ENCODE data around the gene NKAIN1. TPM values are rescaled to one million over a fixed set of nuclear protein-coding genes. Genes with fewer than 3 reads are reported as not detected.
"Not testable (repeated sequence)": the region's sequence is repeated elsewhere in the genome, so short reads cannot be mapped to it uniquely, and the experiment has no call there.

NKAIN1 gene
- total RNA-seq, 1 experiment from 2014 or later: 1.4 TPM

GRCh38 chr1:31196685-31197084 is 43.0 kb downstream of the NKAIN1 start:
- intact Hi-C loops (cut with micrococcal nuclease; ENCODE audit: unreplicated experiment): no loop called here
- Histone ChIP-seq H3K4me3 (ENCODE audit: low read depth, low read length, poor library complexity, severe bottlenecking) (no peak overlapping the region), H3K4me1 (ENCODE audit: insufficient read depth, low read length, poor library complexity, severe bottlenecking) (no peaks in the 10 kb centered on the region), H3K36me3 (ENCODE audit: insufficient read depth, low read length, poor library complexity, severe bottlenecking) (no peaks in the 10 kb centered on the region), H3K27me3 (replicated peaks; ENCODE audit: insufficient read depth, low read depth, low read length, poor library complexity) (no peaks in the 10 kb centered on the region), H3K9me3 (ENCODE audit: low read depth, low read length, poor library complexity, severe bottlenecking) (no peaks in the 10 kb centered on the region), H3K27ac (ENCODE audit: low read depth, low read length, poor library complexity, severe bottlenecking) (no peak overlapping the region)
- no peak for DNase-seq (ENCODE audit: low spot score)
- CTCF ChIA-PET: no interaction called here
- POLR2A ChIA-PET (ENCODE audit: low non-redundant PET): no interaction called here
- BruUV-seq (replicated peaks): no TSS peak
- TF ChIP-seq CTCF (conservative IDR thresholded peaks at IDR 0.05; ENCODE audit: low read depth, low read length) (no peak), EZH2 (IDR thresholded peaks at IDR 0.05; ENCODE audit: borderline replicate concordance, low read depth, low read length, poor library complexity, severe bottlenecking) (no peak)

DNA sequence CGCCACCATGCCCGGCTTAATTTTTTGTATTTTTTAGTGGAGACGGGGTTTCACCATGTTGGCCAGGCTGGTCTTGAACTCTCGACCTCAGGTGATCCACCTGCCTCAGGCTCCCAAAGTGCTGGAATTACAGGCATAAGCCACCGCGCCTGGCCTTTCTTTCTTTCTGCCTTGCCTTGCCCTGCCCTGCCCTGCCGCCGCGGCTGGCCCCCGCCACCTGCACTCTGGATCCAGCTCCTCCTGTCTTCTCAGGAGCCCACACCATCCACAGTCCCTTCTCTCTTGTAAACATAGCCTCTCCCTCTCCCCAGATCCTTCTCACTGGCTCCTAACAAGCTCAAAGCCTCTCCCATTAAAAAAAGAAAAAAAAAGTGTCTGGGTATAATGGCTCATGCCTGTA is 44.4 kb downstream of the NKAIN1 start:
- H3K9me3 ChIP-seq (ENCODE audit: low read depth, low read length, poor library complexity, severe bottlenecking); DNase-seq (ENCODE audit: low spot score); BruUV-seq (replicated peaks); H3K4me1 ChIP-seq (ENCODE audit: insufficient read depth, low read length, poor library complexity, severe bottlenecking); H3K36me3 ChIP-seq (ENCODE audit: insufficient read depth, low read length, poor library complexity, severe bottlenecking); CTCF ChIA-PET; H3K27me3 ChIP-seq (replicated peaks; ENCODE audit: insufficient read depth, low read depth, low read length, poor library complexity); POLR2A ChIA-PET (ENCODE audit: low non-redundant PET); intact Hi-C loops (cut with micrococcal nuclease; ENCODE audit: unreplicated experiment); H3K4me3 ChIP-seq (ENCODE audit: low read depth, low read length, poor library complexity, severe bottlenecking); H3K27ac ChIP-seq (ENCODE audit: low read depth, low read length, poor library complexity, severe bottlenecking): not testable (repeated sequence)

- no peak for TF ChIP-seq EZH2 (IDR thresholded peaks at IDR 0.05; ENCODE audit: borderline replicate concordance, low read depth, low read length, poor library complexity, severe bottlenecking)
- TF ChIP-seq CTCF (conservative IDR thresholded peaks at IDR 0.05; ENCODE audit: low read depth, low read length): no peak
- H3K4me3 ChIP-seq (ENCODE audit: low read depth, low read length, poor library complexity, severe bottlenecking): no peak overlapping the region
- H3K36me3 ChIP-seq (ENCODE audit: insufficient read depth, low read length, poor library complexity, severe bottlenecking): no peaks in the 10 kb centered on the region
- BruUV-seq (replicated peaks): no TSS peak
- CTCF ChIA-PET: no interaction called here
- POLR2A ChIA-PET (ENCODE audit: low non-redundant PET): interaction anchor here (0.6 kb wide), 1 partner anchor 278 kb away, joined by 11 read pairs; no protein-coding TSS in a partner anchor
- no peaks in the 10 kb centered on the region for H3K27me3 ChIP-seq (replicated peaks; ENCODE audit: insufficient read depth, low read depth, low read length, poor library complexity)
- H3K27ac ChIP-seq (ENCODE audit: low read depth, low read length, poor library complexity, severe bottlenecking): no peak overlapping the region
- intact Hi-C loops (cut with micrococcal nuclease; ENCODE audit: unreplicated experiment): no loop called here
- H3K4me1 ChIP-seq (ENCODE audit: insufficient read depth, low read length, poor library complexity, severe bottlenecking): no peaks in the 10 kb centered on the region
- no peaks in the 10 kb centered on the region for H3K9me3 ChIP-seq (ENCODE audit: low read depth, low read length, poor library complexity, severe bottlenecking)
- no peak for DNase-seq (ENCODE audit: low spot score)
Observed at GRCh38 chr1:31193729-31194128, 46.0 kb downstream of the NKAIN1 start.

- POLR2A ChIA-PET (ENCODE audit: low non-redundant PET): no interaction called here
- CTCF ChIA-PET: no interaction called here
- no TSS peak for BruUV-seq (replicated peaks)
Observed at GRCh38 chr1:31191281-31191680, 48.4 kb downstream of the NKAIN1 start.

More at GRCh38 chr1:31191281-31191680, 48.4 kb downstream of the NKAIN1 start:
- H3K9me3 ChIP-seq (ENCODE audit: low read depth, low read length, poor library complexity, severe bottlenecking): no peaks in the 10 kb centered on the region
- no peak overlapping the region for H3K4me3 ChIP-seq (ENCODE audit: low read depth, low read length, poor library complexity, severe bottlenecking)
- no peak overlapping the region for H3K27ac ChIP-seq (ENCODE audit: low read depth, low read length, poor library complexity, severe bottlenecking)
- H3K36me3 ChIP-seq (ENCODE audit: insufficient read depth, low read length, poor library complexity, severe bottlenecking): no peaks in the 10 kb centered on the region
- peaks cover 15% of the 10 kb centered on the region for H3K27me3 ChIP-seq (replicated peaks; ENCODE audit: insufficient read depth, low read depth, low read length, poor library complexity)
- no peak for DNase-seq (ENCODE audit: low spot score)
- H3K4me1 ChIP-seq (ENCODE audit: insufficient read depth, low read length, poor library complexity, severe bottlenecking): no peaks in the 10 kb centered on the region
- intact Hi-C loops (cut with micrococcal nuclease; ENCODE audit: unreplicated experiment): no loop called here
- TF ChIP-seq CTCF (conservative IDR thresholded peaks at IDR 0.05; ENCODE audit: low read depth, low read length) (no peak), EZH2 (IDR thresholded peaks at IDR 0.05; ENCODE audit: borderline replicate concordance, low read depth, low read length, poor library complexity, severe bottlenecking) (no peak)

All from A673 (cell line).